Fibroblast of the aortic adventitia (primary cell): ENCODE results near the gene SPEM2. TPM values are rescaled to one million over a fixed set of nuclear protein-coding genes. Genes with fewer than 3 reads are reported as not detected.

Experiments
- DNase-seq: peaks from one replicate; pipeline ENCODE4 v3.0.0-alpha.2; 2010; ENCODE audit warnings: low read depth
- H3K4me3 ChIP-seq: 2 replicates; pipeline ENCODE4 v1.5.1; 2011; ENCODE audit warnings: low read depth, mild to moderate bottlenecking, control low read depth, low read length, moderate library complexity
- total RNA-seq: library from RNA; depleted of rRNA; stranded (reverse); fragments of >200 nt; gene quantifications from 2 replicates; pipeline ENCODE4 v1.2.3, GENCODE V29; 2012; ENCODE audit warnings: low replicate concordance
- TF ChIP-seq, protein P1 (sequence below): IDR thresholded peaks from 2 replicates; pipeline ENCODE4 v1.5.1; 2011; ENCODE audit warnings: mild to moderate bottlenecking, low read length, control low read depth, inconsistent platforms; ENCODE audit not compliant: insufficient read depth

The SPEM2 gene
- total RNA-seq, 1 donor = not detected

DNA sequence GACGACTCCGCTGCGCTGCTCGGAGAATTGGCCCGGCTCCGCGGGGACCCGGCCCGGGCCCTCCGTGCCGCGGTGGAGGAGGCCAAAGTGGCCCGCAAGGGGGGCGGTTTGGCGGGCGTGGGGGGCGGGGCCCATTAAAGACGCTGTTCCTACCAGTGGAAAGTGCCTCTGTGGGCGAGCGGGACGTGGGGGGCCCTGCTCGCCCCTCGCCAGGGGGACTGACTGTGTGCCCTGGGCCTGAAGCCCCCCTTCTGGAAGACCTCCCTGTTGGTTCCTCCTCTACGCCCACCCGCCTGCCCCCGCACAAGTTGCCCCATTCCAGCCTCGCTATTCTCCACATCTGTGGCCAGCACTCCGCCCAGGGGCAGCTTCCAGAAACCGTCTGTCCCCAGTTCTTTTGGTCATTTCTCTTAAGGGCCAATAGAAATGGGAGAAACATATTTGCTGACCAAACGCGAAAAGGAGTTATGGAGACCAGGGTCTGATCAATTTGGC, 12.0 kb downstream of the SPEM2 start:
- DNase-seq = no peak
- TF ChIP-seq, protein P1, sequence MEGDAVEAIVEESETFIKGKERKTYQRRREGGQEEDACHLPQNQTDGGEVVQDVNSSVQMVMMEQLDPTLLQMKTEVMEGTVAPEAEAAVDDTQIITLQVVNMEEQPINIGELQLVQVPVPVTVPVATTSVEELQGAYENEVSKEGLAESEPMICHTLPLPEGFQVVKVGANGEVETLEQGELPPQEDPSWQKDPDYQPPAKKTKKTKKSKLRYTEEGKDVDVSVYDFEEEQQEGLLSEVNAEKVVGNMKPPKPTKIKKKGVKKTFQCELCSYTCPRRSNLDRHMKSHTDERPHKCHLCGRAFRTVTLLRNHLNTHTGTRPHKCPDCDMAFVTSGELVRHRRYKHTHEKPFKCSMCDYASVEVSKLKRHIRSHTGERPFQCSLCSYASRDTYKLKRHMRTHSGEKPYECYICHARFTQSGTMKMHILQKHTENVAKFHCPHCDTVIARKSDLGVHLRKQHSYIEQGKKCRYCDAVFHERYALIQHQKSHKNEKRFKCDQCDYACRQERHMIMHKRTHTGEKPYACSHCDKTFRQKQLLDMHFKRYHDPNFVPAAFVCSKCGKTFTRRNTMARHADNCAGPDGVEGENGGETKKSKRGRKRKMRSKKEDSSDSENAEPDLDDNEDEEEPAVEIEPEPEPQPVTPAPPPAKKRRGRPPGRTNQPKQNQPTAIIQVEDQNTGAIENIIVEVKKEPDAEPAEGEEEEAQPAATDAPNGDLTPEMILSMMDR = no peak
- H3K4me3 ChIP-seq = peak overlapping the region; percentile 53

DNA sequence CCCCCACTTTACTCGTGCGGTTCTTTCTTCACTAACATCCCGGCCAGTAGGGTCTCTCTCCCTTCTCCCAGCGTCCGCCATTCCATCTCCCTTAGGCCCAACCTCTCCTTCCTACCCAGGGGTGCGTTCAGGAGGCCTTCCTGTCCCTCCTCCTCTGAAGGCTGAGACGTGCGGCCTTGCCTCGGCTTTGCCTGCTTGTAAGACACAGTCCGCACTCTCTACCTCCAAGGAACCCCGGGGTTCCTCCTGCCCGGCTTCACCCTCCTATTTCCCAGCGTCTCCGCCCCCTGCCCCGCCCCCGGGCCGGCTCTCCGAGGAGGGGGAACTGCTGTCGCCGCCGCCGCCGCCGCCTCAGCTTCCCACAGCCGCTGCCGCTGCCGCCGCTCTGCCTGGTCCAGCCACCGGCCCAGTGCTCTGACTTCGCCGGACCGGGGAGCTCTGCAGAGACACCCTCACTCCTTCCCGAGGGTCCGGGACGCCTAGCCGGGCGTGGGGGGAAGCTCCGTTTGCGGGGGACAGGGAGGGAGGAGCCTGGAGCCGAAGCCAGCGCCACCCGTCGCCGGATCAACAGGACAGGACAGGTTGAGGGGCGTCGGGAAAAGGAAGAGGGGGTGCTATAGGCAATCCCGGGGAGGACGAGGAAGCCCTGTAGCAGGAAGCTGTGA, 12.7 kb downstream of the SPEM2 start:
- H3K4me3 ChIP-seq = peak overlapping the region; percentile 35
- TF ChIP-seq, protein P1 = no peak
- no peak for DNase-seq

DNA sequence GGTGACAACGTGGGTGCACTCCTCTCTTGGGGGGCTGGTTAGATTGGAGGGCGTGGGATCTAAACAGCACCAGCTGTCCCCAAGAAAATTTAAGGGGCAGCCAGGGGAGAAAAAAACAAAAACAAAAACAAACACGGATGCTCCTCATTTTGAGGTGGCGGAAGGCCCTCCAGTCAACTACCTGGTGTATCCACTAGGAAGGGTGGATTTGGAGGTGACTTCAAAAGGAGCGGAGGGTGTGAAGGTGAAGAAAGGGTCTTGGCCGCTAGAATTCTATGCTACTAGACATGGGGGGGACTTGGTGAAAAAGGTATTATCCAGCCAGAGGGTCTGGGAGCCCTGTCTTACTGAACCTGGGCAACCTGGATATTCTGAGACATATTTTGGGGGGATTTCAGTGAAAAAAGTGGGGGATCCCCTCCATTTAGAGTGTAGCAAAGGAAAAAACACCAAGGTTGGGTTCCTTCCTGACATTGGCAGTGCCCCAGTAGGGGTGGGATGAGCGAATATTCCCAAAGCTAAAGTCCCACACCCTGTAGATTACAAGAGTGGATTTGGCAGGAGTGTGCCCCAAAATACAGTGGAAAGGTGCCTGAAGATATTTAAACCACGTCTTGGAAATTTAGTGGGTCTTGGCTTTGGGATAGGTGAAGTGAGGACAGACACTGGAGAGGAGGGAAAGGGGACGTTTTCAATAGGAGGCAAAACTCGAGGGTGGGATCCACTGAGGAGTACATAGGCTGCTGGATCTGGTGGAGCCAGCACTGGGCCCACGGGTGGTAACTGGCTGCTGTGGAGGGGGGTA, 13.4 kb downstream of the SPEM2 start:
- TF ChIP-seq, protein P1 = no peak
- H3K4me3 ChIP-seq = peak overlapping the region; percentile 17
- DNase-seq = no peak

DNA sequence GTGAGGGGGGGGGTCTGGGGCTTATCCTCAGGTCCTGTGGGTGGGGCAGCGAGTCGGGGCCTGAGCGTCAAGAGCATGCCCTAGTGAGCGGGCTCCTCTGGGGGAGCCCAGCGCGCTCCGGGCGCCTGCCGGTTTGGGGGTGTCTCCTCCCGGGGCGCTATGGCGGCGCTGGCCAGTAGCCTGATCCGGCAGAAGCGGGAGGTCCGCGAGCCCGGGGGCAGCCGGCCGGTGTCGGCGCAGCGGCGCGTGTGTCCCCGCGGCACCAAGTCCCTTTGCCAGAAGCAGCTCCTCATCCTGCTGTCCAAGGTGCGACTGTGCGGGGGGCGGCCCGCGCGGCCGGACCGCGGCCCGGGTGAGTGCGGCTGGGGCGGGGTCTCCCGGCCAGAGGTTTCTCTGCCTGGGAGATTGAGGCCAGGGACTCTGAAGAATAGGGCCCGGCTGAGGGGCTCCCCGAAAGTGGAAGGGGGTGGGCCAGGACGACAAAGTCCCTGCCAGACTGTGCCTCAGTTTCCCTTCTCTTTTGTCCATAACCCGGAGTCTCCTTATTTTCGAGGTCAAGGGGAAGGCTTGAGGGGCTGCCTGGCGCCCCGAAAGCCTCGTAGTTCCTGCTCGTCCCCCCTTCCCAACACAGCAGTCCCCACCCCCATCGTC, 14.2 kb downstream of the SPEM2 start, which contains the start of gene FGF11:
Gene FGF11, plus strand, starts transcription at position 51 of the 651 bp plus-strand sequence. Its CDS starts 109 bp downstream, at position 160.
- no peak for DNase-seq
- TF ChIP-seq, protein P1 = no peak
- H3K4me3 ChIP-seq = peak within 1 kb of the TSS; percentile 57

DNA sequence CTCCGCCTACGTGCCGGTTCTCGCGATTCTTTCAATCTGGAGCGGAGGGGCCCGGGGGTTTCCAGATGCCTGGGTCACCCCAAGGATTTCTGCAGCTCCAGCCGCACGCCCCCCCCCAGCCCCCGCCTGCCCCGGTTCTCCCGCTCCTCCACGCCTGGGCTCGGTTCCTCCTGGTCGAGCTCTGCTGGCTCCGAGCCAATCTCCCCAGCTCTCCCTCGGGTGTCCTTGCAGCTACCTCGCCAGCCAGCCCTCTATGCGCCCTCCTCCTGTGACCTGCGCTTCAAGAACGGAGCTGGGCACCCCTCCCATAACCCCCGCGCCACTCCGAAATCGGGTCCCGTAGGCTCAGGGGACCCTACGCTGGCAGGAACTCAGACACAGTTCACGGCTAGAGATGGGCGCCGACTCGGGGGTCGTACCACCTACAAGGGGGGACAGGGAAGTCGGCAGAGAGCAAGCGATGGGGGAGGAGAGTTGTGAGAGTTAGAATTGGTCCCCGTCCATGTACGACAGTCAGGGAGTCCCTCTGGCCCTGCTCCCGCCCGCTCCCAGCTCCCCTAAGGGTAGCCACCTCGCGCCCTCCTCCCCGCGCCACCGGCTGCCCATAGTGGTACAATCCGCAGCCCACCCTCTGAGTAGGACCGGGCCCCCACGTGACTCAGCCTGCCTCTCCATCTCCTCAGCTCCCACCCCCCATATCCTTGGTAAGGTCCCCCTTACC, 14.9 kb downstream of the SPEM2 start:
- H3K4me3 ChIP-seq = peak overlapping the region; percentile 57
- TF ChIP-seq, protein P1 = no peak
- DNase-seq = peak; percentile 22

DNA sequence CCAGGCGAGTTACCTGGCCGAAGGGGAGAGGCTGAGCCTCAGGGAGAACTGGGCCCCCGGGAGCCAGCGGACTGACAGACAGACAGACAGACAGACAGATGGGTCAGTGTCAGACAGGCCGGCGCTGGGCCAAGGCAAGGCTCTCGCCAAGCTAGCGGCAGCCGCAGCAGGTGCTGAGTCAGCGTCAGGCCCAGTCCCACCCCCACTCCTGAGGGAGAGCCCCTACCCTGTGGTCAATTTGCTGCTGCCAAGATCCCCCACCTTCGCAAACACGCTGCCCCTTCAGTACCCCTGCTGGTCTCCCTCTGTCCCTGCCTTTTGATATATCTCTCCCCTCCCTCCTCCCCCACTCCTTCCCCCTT, 15.4 kb downstream of the SPEM2 start:
- no peak overlapping the region for H3K4me3 ChIP-seq
- TF ChIP-seq, protein P1 = peak; percentile 23
- peak; percentile 22 for DNase-seq
